ENCODE measurements around the gene CMTM8.
A peak's percentile ranks its signal among the peaks of the same experiment; 100 is the strongest.

Gene CMTM8

DNA sequence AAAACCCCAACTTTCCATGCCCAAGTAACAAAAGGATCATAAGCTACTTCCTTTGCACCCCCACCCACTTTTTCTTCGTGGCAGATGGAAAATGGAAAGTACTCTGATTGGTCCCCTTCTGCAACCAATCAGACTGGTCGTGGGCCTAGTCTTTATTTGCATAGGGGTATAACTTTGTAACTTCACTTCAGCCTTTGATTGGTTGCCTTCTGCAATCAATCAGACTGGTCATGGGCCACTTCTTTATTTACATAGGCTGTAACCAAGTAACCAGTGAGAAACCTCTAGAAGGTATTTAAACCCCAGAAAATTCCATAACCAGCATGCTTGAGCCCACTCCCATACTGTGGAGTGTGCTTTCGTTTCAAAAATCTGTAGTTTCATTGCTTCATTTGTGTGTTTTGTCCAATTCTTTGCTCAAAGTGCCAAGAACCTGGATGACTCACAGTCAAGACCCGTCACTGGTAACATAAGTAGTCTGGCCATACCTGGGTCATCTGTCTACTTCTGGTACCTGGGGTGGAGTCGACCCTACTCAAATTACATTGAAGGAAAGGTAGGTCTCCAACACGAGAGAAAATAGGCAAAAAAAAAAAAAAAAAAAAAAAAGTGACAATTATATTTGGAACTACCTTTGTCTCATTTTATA lies 41.9 kb downstream of the CMTM8 start:
- DNase-seq, result no peak

DNA sequence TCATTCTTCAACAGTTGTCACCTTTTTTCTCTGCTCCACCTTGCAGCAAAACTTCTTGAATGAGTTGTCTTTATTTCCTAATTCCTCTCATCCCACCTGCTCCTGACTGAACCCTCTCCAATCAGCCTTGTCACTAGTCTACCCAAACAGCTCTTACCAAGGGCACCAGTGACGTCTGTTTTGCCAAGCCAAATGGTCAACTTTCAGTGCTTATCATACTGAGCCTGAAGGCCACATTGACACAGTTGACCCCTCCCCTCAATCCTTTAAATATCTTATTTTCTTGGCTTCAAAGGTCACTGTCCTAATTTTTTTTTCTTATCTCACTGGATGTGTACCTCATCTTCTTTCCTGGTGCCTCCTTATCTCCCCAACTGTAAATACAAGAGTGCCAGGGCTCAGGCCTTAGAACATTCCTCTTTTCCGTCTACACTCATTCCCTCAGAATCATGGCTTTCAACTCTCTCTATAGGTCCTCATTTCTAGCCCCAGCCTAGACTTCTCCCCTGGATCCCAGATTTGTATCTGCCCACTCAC lies 43.2 kb downstream of the CMTM8 start:
- no peak for DNase-seq

DNA sequence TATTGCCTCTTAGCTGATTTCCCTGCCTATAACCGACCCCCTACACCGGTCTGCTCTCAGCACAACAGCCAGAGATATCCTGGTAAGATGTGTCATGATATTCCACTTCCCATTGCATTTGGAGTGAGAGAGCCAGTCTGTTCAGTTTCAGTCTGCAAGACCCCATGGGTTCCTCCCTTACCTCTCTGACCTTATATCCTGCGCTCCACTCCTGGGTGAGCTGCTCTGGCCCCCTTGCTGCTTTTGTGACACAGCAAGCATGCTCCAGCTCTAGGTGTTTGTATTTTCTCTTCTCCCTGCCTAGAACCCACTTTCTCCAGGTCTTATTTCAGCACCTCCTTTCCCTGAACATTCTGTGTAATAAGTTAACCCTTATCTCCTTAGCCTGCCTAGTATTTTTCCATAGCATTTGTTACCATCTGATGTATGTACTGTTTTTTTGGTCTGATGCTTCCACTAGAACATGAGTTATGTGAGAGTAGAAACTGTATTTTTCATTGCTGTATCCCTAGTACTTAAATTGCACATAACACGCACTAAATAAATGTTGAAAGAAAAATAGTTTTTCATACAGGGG lies 44.2 kb downstream of the CMTM8 start:
- DNase-seq, result no peak

DNA sequence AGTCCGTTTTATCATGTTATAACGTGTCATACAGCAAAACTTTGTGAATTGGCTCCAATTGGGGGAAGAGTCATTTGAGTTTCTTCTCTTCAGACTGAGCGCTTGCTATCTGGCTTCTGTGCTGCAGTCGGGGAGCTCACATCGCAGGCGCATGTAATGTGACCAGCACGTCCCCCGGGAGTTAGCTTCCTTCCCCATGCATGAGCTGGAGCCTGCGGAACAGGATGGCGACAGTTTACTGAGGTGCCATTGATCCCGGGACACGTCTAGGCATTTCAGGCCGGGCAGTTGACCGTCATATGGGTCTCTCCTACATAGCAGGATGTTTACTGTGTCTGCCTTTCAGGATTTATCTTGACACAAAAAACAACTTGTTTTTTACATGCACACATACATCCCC lies 44.8 kb downstream of the CMTM8 start:
- DNase-seq, result peak; percentile 14

DNA sequence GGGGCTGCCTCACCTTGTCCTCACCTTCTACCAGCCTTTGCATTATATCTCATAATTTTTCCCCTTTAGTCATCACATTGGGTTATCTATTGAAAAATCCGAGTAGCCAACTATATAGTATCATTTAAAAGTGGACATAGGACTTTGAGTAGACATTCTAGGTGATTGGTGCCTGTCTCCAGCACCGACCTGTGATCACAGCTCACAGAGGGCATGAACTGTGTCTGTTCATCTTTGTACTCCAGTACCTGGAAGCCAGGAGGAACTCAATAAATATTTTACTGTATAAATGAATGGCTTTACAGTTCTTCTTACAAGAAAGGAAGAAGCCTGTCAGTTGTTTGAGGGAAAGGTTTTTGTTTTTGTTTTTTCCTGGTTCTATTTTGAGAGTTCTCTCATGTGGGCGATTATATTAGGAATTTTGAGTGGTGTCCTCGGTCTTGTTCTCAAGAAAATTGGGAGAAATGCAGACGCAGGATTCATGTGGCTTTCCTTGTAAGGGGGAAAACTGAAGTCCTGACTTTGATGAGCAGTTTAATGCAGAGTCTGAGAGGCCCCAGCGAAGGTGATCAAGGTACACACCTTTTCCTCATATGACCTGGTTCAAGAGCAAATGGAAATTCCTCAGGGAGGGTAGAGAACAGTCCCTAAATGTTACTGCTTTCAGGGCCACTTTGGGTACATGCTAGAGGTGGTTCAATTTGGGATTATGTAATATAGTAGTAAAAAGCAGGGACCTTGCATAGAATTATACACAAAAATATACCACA lies 46.1 kb downstream of the CMTM8 start:
- DNase-seq, result no peak

DNA sequence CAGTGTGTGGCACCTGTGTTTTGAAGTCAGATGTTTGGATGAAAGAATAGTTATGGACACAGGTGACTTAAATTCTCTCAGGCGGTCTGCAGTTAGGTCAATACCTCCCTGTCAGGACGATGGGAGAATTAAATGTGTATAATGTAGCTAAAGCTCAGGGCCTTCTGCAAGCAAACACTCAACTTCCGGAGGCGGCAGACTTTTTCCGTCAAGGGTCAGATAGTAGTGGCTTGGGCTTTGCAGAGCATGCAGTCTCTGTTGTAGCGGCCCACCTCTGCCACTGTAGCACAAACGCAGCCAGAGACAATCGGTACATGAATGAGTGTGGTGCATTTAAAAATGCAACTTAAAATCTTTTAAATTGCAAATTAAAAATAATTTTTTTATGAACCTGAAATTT lies 47.4 kb downstream of the CMTM8 start:
- DNase-seq, result no peak

DNA sequence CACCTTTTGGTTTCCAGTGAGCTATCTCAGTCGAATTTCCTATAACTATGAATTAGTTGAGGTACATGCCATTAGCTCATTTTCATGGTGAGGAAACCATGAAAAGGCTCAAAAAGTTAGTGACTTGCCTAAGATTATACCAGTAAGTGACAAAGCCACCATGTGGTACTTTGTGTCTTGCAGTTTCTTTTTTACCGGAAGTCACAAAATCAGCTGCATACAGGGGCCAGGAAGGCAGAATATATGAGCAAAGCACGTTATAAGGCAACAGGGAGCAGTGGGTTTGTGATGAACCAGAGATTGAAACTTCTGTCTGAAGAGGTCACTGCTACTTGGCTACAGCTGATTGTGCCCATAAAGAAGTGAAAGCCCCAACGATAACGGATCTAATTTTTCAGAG lies 50.3 kb downstream of the CMTM8 start:
- no peak for DNase-seq

DNA sequence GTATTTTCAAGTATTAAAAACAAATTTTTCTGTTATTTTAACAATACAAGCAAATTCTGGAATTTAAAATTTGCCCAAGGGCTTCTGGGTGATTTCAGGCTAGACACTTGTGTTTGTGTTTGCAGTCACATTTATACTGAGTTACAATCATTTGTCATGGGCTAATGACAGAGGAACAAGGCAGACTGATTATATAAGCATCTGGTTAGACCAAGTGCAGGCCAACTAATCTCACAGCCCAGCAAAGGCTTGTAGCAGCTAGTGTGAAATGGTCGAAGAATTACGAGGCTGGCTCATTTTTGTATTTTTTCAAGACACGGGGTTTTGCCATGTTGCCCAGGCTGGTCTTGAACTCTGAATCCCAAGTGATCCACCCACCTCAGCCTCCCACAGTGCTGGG lies 52.1 kb downstream of the CMTM8 start:
- no peak for DNase-seq

DNA sequence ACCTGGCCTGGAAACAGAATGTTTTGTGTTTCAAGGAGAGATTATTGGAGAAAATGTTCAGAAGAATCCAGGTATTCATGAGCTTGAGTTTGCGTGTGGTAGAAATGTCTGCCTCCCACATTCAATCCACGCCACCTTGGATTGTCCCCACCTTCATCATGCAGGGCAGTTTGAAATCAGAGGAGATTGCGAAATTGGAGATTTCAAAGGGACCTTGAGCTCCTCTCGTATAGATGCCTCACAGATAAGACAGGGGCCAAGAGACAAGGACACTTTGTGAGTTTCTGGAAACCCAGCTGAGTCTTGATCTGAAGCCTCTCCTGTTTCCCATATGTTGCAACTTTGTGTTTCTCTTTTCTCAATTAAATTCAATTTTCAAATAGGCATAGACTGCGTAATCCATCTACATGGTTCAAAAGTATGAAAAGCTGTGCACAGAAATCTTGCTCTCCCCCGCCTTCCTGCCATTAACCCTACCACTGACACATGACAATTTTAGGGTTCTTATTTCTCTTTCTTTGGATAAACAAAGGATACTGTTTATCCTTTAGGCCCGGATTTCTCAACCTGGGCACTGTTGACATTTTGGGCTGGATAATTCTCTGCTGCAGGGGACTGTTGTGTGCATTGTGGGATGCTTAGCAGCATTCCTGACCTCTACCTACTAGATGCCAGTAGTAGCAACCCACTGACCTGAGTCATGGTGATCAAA lies 53.8 kb downstream of the CMTM8 start:
- no peak for DNase-seq

DNA sequence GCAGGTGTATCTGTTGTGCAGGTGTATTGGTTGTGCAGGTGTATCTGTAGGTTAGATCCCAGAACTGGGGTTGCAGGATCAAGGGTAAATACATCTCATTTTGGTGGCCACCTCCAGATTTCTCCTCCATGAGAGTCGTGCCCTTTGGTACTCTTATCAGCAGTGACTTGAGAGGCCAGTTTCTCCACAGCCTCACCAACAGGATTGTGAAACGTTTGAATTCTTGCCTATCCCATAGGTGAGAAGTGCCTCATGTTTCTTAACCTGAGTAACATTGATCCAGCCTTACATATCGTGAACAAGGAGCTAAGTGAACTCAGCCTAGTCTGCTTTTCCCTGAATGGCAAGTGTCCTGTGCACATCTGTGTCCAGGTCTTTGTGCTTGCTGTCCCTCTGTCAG lies 55.4 kb downstream of the CMTM8 start:
- DNase-seq, result no peak

DNA sequence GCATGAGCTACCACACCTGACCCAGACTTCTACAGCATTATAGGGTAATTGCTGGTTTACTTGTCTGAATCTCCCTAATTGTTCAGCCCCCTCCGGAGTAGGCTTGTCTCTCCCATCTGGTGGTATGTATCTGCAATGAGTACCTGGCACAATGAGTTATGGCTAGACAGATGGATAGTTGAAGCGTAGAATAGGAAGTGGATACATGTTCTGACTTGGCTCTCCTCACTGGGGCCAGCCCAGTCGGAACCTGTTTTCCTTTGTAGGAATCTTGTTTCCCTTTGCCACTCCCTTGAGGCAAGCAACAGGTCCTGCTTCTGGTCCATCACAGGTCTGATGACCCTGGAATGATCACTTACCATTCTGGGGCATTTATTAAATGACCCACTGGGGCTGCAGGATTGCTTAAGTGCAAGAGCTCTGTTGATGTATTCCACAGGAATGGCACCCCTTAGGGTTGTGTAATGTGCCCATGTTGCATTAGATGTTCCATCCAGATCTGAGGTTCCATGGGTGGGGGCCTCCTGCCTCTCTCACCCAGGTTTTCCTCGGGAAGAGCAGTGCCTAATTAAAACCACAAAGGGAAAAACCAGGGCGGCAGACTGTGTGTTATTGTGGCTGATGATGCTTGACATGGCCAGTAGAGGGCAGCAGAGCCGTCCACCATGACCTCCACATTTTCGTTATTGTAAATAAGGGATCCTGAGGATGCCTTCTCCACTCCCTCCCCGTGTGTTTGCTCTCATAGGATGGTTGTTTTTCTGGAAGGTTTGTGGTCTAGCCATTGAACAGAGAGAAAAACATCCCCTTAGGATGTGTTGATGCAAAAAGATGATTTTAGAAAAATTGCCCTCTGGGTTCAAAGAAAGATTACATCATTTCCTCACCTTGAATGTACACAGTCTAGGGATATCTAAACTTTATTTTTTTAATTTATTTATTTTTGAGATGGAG lies 58.0 kb downstream of the CMTM8 start:
- DNase-seq, result peak; percentile 55

DNA sequence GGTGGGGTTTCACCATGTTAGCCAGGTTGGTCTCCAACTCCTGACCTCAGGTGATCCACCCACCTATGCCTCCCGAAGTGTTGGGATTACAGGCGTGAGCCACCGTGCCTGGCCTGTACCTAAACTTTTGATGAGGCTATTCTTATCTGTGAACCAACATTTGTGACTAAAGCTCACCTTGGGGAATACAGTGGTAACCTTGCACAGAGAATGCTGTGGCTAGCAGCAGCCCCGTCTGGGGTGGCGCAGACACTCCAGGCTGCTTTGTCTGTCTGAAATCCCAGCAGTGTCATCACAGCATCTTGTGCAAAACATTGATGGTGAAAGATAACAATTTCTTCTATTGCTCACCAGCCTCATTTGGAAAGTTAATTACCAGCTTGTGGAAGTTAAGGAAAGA lies 58.9 kb downstream of the CMTM8 start:
- DNase-seq, result no peak

DNA sequence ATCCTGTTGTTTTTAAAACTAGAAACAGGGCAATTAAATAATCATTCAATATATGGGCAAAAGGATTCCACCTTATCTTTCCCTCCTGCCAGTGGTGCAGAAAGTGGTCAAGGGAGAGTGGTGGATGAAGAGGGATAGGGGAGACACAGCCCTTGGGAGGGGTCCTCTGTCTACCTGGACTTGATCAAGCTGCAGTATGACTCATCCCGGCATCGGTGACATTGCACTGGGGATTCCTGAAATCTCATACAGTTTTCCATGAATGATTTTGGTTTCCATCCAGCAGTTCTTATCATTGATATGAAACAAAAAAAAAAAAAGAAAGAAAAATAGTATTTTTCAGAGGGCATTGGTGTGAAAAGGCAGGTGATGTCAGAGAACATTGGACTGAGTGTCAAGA lies 62.9 kb downstream of the CMTM8 start:
- DNase-seq, result no peak

DNA sequence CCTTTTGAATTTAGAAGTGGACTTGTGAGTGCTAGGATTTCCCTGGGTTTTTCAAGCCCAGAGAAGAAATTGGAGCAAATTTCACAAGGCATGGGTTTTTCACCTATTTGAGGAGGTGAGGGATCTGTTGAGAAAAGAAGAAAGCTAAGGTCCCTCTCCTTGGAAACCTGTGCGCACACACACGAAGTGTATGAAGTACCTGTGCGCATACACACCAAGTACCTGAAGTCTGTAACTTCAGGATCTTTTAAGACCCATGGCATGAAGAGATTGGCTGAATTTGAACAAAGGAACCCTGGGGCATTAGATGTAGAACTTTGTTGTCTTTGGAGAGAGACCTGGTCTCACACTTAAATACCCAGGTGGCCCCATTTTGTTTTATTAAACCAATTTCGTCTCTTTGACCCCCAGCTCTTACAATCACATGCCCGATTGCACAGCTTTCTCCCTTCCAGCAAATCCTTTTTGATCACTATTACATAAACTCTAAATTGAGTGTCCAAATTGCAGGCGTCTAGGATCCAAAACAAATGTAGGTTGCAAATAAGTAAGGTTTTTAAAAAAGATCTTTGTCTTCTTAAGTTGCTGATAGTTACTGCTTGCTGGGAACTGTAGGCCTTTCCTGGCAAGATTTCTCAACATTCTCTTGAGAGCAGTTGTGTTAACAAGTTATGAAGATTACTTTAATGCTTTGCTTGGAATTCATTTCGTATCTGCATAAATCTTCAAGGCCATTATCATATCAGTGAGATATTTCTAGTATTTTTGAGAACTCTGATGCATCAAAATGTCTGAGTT lies 64.3 kb downstream of the CMTM8 start:
- DNase-seq, result no peak

DNA sequence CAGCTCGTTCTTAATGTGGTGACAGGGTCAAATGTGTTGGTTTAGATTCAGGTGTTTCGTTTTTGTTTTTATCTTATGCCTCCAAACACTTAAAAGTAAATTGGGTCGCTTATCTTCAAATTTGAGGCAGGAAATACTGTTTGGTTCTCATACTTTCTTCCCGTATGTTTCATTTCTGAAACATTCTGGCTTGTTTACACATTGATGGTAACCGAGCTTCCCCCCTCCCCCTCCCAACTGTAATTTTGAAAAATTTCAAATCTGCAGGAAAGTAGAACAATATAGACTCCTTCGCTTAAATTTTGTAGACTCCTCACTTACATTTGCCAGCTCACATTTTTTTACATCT lies 64.9 kb downstream of the CMTM8 start:
- DNase-seq, result no peak

DNA sequence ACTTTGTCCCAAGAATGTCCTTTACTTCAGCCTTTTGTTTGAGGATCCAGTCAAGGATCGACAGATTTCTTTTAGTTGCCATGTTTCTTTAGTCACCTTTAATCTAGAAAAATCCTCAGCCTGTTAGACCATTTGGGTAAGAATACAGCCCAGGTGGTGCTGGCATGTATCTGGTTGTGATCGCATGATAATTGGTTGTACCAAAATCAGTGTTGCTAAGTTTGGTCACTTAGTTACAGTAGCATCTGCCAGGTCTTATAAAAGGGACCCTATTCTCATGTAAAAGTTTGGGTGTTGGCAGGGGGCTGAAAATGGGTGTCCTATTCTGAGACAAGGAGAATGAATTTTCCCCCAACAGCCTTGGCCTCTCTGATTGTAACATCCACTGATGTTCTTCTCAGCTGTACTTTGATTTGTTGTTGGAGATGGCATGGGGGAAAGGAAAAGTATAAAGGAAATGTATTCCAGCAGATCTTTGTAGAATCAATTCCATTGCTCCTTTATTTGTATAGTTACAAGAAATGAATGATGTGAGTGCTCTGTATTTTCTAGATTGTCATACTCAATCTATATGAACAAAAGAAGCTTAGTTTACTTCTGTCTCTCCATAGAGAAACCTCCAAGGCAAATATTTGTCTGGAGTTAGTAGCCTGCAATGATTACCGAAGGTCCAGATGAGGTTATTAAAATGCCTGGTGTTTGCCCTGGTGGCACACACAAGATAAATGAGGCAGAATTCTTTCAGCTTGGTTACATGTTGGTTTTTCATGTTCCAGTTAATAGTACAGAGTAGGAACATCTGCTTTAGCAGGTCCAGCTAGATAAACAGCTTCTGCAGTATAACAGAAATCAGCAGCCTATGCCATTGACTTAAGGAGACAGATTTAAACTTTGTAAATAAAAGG lies 65.7 kb downstream of the CMTM8 start:
- DNase-seq, result no peak

DNA sequence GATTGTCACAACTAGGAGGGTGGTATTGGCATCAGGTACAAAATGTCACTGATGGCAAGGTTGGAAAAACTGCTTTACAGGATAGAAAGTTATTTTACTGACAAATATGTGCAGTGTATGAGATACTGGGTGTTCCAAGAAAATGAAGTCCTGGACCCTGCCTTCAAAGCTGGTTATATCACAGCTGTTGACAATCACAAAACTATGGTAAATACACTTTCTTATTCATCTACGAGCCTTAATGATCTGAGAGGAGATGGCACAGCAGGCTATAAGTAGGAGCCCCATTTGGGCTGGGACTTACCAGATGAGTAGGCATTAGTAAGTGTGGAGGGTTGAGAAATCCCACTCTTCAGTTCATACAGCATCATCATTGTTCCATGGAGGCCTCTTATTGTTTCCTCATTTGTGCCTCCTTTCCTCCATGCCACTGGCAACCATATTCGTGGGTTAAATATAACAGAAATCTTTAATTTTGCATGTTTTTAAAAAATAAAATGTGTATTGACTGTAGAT lies 66.9 kb downstream of the CMTM8 start:
- DNase-seq, result no peak

DNA sequence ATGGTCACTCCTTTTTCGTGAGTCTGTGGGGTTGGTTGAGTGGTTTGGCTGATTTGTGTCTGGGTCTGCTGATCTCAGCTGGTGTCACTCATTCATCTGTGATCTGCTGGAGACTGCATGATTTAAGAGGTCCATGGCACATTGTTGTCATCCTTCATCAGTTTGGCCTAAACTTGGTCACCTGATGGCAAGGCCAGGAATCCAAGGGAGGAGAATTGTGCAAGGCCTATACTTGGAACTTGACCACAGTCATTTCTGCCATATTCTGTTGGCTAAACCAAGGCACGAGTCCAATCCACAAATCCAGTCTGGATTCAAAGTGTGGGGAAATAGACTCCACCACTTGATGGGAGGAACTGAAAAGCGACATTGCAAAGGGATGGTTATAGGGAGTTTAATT lies 67.6 kb downstream of the CMTM8 start:
- no peak for DNase-seq

DNA sequence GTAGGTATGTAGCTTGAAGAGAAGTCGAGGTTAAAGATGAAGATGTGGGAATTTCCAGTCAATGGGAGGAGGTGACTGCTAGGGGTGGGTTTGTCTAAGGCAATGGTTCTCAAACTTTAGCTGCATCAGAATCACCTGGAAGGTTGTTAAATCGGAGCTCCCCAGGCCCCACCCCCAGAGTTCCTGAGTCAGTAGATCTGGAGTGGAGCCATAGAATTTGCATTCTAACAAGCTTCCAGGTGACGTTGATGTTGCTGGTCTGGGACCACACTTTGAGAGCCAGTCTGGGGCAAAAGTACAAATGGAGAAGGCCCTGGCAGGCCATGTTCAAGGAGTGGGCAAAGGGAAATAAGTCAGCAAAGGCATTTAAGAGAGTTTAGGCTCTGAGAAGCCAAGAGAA lies 69.1 kb downstream of the CMTM8 start:
- DNase-seq, result no peak

DNA sequence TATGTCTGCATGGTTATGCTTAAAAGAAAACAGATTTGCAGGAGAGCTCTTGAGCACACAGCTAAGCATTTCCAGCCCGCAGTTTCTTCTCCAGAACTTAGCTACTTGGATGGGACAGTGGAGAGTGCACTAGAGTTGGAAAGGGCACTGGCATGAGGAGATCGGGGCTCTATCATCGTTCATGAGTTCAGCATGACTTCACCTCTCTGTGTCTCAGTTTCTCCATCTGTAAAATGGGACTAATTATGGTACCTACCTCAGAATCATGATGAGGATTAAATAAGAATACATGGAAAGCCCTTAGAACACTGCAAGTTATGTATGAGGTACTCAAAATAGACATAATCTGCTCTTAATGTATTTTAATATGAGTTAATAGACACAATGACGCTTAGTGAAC lies 69.9 kb downstream of the CMTM8 start:
- no peak for DNase-seq
